Mucosa of rectum (tissue), 2 donors: ENCODE measurements around the gene POLN.

Experiments used
- H3K27ac ChIP-seq, 2 donors: one replicate each; pipeline ENCODE4 v1.7.0; 2013; ENCODE audit warnings: inconsistent platforms in 2 of 2, low read depth in 2 of 2, low read length in 2 of 2
- H3K27me3 ChIP-seq, 2 donors: one replicate each; pipeline ENCODE4 v1.7.0; 2013; ENCODE audit warnings: low read length in 2 of 2; ENCODE audit not compliant: control insufficient read depth in 2 of 2, insufficient read depth in 2 of 2
- H3K36me3 ChIP-seq, 2 donors: one replicate each; pipeline ENCODE4 v1.7.0; 2013; ENCODE audit warnings: low read length in 2 of 2; ENCODE audit not compliant: control insufficient read depth in 2 of 2, insufficient read depth in 2 of 2
- H3K4me1 ChIP-seq, 2 donors: one replicate each; pipeline ENCODE4 v1.7.0; 2013; ENCODE audit warnings: low read length in 2 of 2, mild to moderate bottlenecking in 1 of 2; ENCODE audit not compliant: control insufficient read depth in 2 of 2, insufficient read depth in 2 of 2
- H3K4me3 ChIP-seq, 2 donors: one replicate each; pipeline ENCODE4 v1.7.0; 2013; ENCODE audit warnings: low read length in 2 of 2
- H3K9ac ChIP-seq, 2 donors: one replicate each; pipeline ENCODE4 v1.7.0; 2013; ENCODE audit warnings: low read length in 2 of 2, low read depth in 1 of 2, mild to moderate bottlenecking in 1 of 2
- H3K9me3 ChIP-seq, 2 donors: one replicate each; pipeline ENCODE4 v1.7.0; 2013; ENCODE audit warnings: low read length in 2 of 2; ENCODE audit not compliant: control insufficient read depth in 2 of 2
- donor health status: healthy.
- donor health status: Normal muscosa, but diverticular disease.

The POLN gene

GRCh38 chr4:2083826-2084160 is 158.1 kb downstream of the POLN start:
- Histone ChIP-seq H3K9me3 (no peaks in the 10 kb centered on the region), H3K4me1 (no peaks in the 10 kb centered on the region), H3K4me3 (no peak overlapping the region), H3K36me3 (no peaks in the 10 kb centered on the region), H3K9ac (no peak overlapping the region), H3K27me3 (no peaks in the 10 kb centered on the region), H3K27ac (no peak overlapping the region)

GRCh38 chr4:2083116-2083825 is 158.7 kb downstream of the POLN start:
- Histone ChIP-seq H3K36me3 (no peaks in the 10 kb centered on the region), H3K9ac (no peak overlapping the region), H3K27me3 (no peaks in the 10 kb centered on the region), H3K4me1 (no peaks in the 10 kb centered on the region), H3K4me3 (no peak overlapping the region), H3K9me3 (no peaks in the 10 kb centered on the region), H3K27ac (no peak overlapping the region)

GRCh38 chr4:2082627-2083026 is 159.3 kb downstream of the POLN start:
- no peaks in the 10 kb centered on the region for H3K27me3 ChIP-seq
- H3K9ac ChIP-seq: no peak overlapping the region
- H3K4me3 ChIP-seq: no peak overlapping the region
- no peaks in the 10 kb centered on the region for H3K4me1 ChIP-seq
- H3K36me3 ChIP-seq: no peaks in the 10 kb centered on the region
- H3K27ac ChIP-seq: no peak overlapping the region
- no peaks in the 10 kb centered on the region for H3K9me3 ChIP-seq

- H3K9me3 ChIP-seq: no peaks in the 10 kb centered on the region
- H3K36me3 ChIP-seq: no peaks in the 10 kb centered on the region
- no peak overlapping the region for H3K27ac ChIP-seq
- no peak overlapping the region for H3K4me3 ChIP-seq
- no peaks in the 10 kb centered on the region for H3K27me3 ChIP-seq
- no peak overlapping the region for H3K9ac ChIP-seq
- H3K4me1 ChIP-seq: no peaks in the 10 kb centered on the region
Observed at GRCh38 chr4:2082118-2082517, 159.8 kb downstream of the POLN start.

GRCh38 chr4:2081540-2081939 is 160.4 kb downstream of the POLN start:
- H3K27ac ChIP-seq: no peak overlapping the region
- H3K9me3 ChIP-seq: no peaks in the 10 kb centered on the region
- H3K4me3 ChIP-seq: no peak overlapping the region
- H3K4me1 ChIP-seq: no peaks in the 10 kb centered on the region
- no peak overlapping the region for H3K9ac ChIP-seq
- no peaks in the 10 kb centered on the region for H3K36me3 ChIP-seq
- H3K27me3 ChIP-seq: no peaks in the 10 kb centered on the region

GRCh38 chr4:2080429-2081300 is 161.3 kb downstream of the POLN start:
- H3K27ac ChIP-seq: no peak overlapping the region
- no peak overlapping the region for H3K9ac ChIP-seq
- H3K27me3 ChIP-seq: no peaks in the 10 kb centered on the region
- no peak overlapping the region for H3K4me3 ChIP-seq
- no peaks in the 10 kb centered on the region for H3K36me3 ChIP-seq
- H3K4me1 ChIP-seq: no peaks in the 10 kb centered on the region
- no peaks in the 10 kb centered on the region for H3K9me3 ChIP-seq

GRCh38 chr4:2079926-2080325 is 162.0 kb downstream of the POLN start:
- H3K9ac ChIP-seq: no peak overlapping the region
- no peaks in the 10 kb centered on the region for H3K27me3 ChIP-seq
- H3K9me3 ChIP-seq: no peaks in the 10 kb centered on the region
- no peaks in the 10 kb centered on the region for H3K36me3 ChIP-seq
- H3K4me1 ChIP-seq: no peaks in the 10 kb centered on the region
- H3K4me3 ChIP-seq: no peak overlapping the region
- H3K27ac ChIP-seq: no peak overlapping the region

GRCh38 chr4:2079006-2079405 is 162.9 kb downstream of the POLN start:
- no peaks in the 10 kb centered on the region for H3K4me1 ChIP-seq
- H3K9me3 ChIP-seq: no peaks in the 10 kb centered on the region
- H3K9ac ChIP-seq: no peak overlapping the region
- H3K27me3 ChIP-seq: no peaks in the 10 kb centered on the region
- H3K4me3 ChIP-seq: no peak overlapping the region
- no peak overlapping the region for H3K27ac ChIP-seq
- H3K36me3 ChIP-seq: no peaks in the 10 kb centered on the region

- H3K36me3 ChIP-seq: no peaks in the 10 kb centered on the region
- H3K9ac ChIP-seq: no peak overlapping the region
- H3K4me3 ChIP-seq: no peak overlapping the region
Observed at GRCh38 chr4:2078584-2078983, 163.3 kb downstream of the POLN start.

GRCh38 chr4:2077537-2078460 is 164.1 kb downstream of the POLN start:
- H3K9me3 ChIP-seq: no peaks in the 10 kb centered on the region
- H3K4me3 ChIP-seq: no peak overlapping the region
- H3K27ac ChIP-seq: no peak overlapping the region
- no peak overlapping the region for H3K9ac ChIP-seq
- H3K36me3 ChIP-seq: no peaks in the 10 kb centered on the region
- no peaks in the 10 kb centered on the region for H3K27me3 ChIP-seq
- no peaks in the 10 kb centered on the region for H3K4me1 ChIP-seq

More at GRCh38 chr4:2078584-2078983, 163.3 kb downstream of the POLN start:
- H3K4me1 ChIP-seq: no peaks in the 10 kb centered on the region
- H3K9me3 ChIP-seq: no peaks in the 10 kb centered on the region
- no peaks in the 10 kb centered on the region for H3K27me3 ChIP-seq
- H3K27ac ChIP-seq: no peak overlapping the region
